GM19372 (cell line): ENCODE results near the gene CDKAL1.
A peak's percentile ranks its signal among the peaks of the same experiment; 100 is the strongest.

Experiments
- ATAC-seq: cut with Tn5 transposase; IDR thresholded peaks from one replicate; pipeline ENCODE4 v1.9.1; 2021; ENCODE audit warnings: mild to moderate bottlenecking, low read depth, moderate library complexity; ENCODE audit not compliant: unreplicated experiment

CDKAL1 gene

GRCh38 chr6:21208081-21208795, 674.0 kb downstream of the CDKAL1 start:
- ATAC-seq = peak; percentile 44

- no peak for ATAC-seq
These were observed 674.5 kb downstream of the CDKAL1 start for GRCh38 chr6:21208796-21209186.

- ATAC-seq = peak; percentile 54
These were observed 679.2 kb downstream of the CDKAL1 start for GRCh38 chr6:21213492-21213891.

GRCh38 chr6:21214738-21215448, 680.6 kb downstream of the CDKAL1 start:
- ATAC-seq = no peak

GRCh38 chr6:21219241-21219640, 685.0 kb downstream of the CDKAL1 start:
- ATAC-seq = no peak

- no peak for ATAC-seq
These were observed 685.6 kb downstream of the CDKAL1 start for GRCh38 chr6:21219856-21220255.

GRCh38 chr6:21220271-21220987, 686.2 kb downstream of the CDKAL1 start:
- no peak for ATAC-seq

GRCh38 chr6:21222656-21223055, 688.4 kb downstream of the CDKAL1 start:
- no peak for ATAC-seq

- no peak for ATAC-seq
These were observed 691.7 kb downstream of the CDKAL1 start for GRCh38 chr6:21225912-21226311.

GRCh38 chr6:21227486-21227885, 693.2 kb downstream of the CDKAL1 start:
- ATAC-seq = no peak

- no peak for ATAC-seq
These were observed 694.2 kb downstream of the CDKAL1 start for GRCh38 chr6:21228411-21228810.

GRCh38 chr6:21228876-21229460, 694.7 kb downstream of the CDKAL1 start:
- ATAC-seq = no peak

GRCh38 chr6:21230536-21230935, 696.3 kb downstream of the CDKAL1 start:
- ATAC-seq = no peak

- no peak for ATAC-seq
These were observed 700.9 kb downstream of the CDKAL1 start for GRCh38 chr6:21235162-21235561.

GRCh38 chr6:21238208-21238607, 704.0 kb downstream of the CDKAL1 start:
- no peak for ATAC-seq

- ATAC-seq = no peak
These were observed 706.5 kb downstream of the CDKAL1 start for GRCh38 chr6:21240709-21241108.

- ATAC-seq = no peak
These were observed 707.2 kb downstream of the CDKAL1 start for GRCh38 chr6:21241231-21242130.

- ATAC-seq = no peak
These were observed 710.7 kb downstream of the CDKAL1 start for GRCh38 chr6:21244897-21245470.

GRCh38 chr6:21245488-21245887, 711.2 kb downstream of the CDKAL1 start:
- no peak for ATAC-seq

GRCh38 chr6:21246075-21246474, 711.8 kb downstream of the CDKAL1 start:
- ATAC-seq = no peak
